ENCODE data around the gene GRM7. TPM values are rescaled to one million over a fixed set of nuclear protein-coding genes. Genes with fewer than 3 reads are reported as not detected.

Gene GRM7
- total RNA-seq, 2 donors from 2014 or later, result 0.96 to 1.5 TPM

DNA sequence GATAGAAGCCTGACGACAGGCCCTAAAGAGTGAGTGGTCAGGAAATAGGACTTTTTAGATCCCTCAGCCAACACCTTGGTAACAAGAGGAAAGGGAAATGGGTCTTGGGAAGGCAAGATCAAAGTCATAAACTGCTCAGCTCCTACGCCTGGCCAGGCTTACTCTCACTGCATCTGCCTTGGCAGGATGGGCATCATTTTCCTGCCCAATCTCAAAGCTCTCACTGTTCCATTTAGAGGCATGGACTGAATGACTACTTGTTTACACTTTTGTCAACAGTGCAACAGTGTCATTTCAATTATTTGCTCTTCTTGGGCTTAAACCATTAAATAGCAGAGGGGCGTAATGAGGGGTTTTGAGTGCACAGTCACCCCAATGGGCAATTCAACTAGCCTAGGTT is 808.7 kb downstream of the GRM7 start:
- no peak for DNase-seq (ENCODE audit: low spot score)
- WGBS, result 84% methylated on average over 3 of the region's 3 CpGs
- Histone ChIP-seq H3K27me3 (replicated peaks; ENCODE audit: insufficient read depth) (no peaks in the 10 kb centered on the region), H3K4me3 (no peak overlapping the region), H3K9me3 (no peaks in the 10 kb centered on the region), H3K27ac (no peak overlapping the region), H3K4me1 (replicated peaks) (no peaks in the 10 kb centered on the region), H3K36me3 (no peaks in the 10 kb centered on the region)
- TF ChIP-seq POLR2AphosphoS5 (IDR thresholded peaks at IDR 0.05) (no peak), POLR2A (IDR thresholded peaks at IDR 0.05) (no peak)
- TF ChIP-seq, protein P1, sequence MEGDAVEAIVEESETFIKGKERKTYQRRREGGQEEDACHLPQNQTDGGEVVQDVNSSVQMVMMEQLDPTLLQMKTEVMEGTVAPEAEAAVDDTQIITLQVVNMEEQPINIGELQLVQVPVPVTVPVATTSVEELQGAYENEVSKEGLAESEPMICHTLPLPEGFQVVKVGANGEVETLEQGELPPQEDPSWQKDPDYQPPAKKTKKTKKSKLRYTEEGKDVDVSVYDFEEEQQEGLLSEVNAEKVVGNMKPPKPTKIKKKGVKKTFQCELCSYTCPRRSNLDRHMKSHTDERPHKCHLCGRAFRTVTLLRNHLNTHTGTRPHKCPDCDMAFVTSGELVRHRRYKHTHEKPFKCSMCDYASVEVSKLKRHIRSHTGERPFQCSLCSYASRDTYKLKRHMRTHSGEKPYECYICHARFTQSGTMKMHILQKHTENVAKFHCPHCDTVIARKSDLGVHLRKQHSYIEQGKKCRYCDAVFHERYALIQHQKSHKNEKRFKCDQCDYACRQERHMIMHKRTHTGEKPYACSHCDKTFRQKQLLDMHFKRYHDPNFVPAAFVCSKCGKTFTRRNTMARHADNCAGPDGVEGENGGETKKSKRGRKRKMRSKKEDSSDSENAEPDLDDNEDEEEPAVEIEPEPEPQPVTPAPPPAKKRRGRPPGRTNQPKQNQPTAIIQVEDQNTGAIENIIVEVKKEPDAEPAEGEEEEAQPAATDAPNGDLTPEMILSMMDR (IDR thresholded peaks at IDR 0.05), result no peak
- intact Hi-C loops (cut with DNase I), result no loop called here

DNA sequence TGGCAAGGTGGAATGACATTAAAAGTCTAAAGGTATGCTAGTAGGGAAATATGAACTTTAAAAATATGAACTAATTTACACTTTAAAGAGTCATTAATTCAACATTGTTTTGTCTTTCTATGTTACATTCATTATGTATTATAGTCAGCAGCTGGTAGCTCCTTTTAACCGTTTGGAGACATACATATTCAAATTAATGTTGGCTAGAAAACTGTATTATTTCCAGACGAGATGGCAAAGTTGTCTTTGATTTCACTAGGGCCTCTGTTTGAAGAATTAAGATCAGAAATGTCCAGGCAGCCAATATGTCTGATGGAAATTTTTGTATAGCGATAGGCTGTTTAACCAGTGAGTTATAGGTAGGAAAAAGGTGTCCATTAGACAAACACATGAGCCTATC is 817.6 kb downstream of the GRM7 start:
- intact Hi-C loops (cut with DNase I), result no loop called here
- DNase-seq (ENCODE audit: low spot score), result no peak
- H3K27ac ChIP-seq, result no peak overlapping the region
- H3K4me1 ChIP-seq (replicated peaks), result no peaks in the 10 kb centered on the region
- TF ChIP-seq, protein P1 (IDR thresholded peaks at IDR 0.05), result no peak
- TF ChIP-seq POLR2AphosphoS5 (IDR thresholded peaks at IDR 0.05) (no peak), POLR2A (IDR thresholded peaks at IDR 0.05) (no peak)
- 84% methylated on average over 3 of the region's 3 CpGs for WGBS
- no peaks in the 10 kb centered on the region for H3K27me3 ChIP-seq (replicated peaks; ENCODE audit: insufficient read depth)
- no peaks in the 10 kb centered on the region for H3K9me3 ChIP-seq
- no peaks in the 10 kb centered on the region for H3K36me3 ChIP-seq
- no peak overlapping the region for H3K4me3 ChIP-seq

DNA sequence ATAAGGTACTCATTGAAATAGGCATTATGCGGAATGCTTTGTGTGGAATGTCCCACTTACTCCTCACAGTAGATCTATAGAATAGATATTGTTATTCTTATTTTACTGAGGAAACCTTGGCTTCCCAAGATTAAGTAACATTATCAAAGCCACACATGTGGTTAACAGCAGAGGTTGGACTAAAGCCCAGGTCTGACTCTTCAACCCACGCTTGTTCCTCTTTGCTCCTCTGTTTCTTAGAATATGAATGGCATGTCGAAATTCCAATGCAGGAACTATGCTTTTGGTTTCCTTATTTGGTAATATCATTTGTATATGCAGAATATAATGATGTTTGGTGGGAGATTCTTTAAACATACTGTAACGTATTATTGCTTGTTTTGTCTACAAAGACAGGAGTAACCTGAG is 821.9 kb downstream of the GRM7 start:
- Histone ChIP-seq H3K27ac (no peak overlapping the region), H3K4me1 (replicated peaks) (no peaks in the 10 kb centered on the region), H3K9me3 (no peaks in the 10 kb centered on the region), H3K27me3 (replicated peaks; ENCODE audit: insufficient read depth) (no peaks in the 10 kb centered on the region), H3K4me3 (no peak overlapping the region), H3K36me3 (no peaks in the 10 kb centered on the region)
- TF ChIP-seq POLR2A (IDR thresholded peaks at IDR 0.05), result no peak
- no peak for TF ChIP-seq POLR2AphosphoS5 (IDR thresholded peaks at IDR 0.05)
- TF ChIP-seq, protein P1 (IDR thresholded peaks at IDR 0.05), result no peak
- intact Hi-C loops (cut with DNase I), result no loop called here
- 23% methylated on average over 4 of the region's 4 CpGs for WGBS
- no peak for DNase-seq (ENCODE audit: low spot score)

DNA sequence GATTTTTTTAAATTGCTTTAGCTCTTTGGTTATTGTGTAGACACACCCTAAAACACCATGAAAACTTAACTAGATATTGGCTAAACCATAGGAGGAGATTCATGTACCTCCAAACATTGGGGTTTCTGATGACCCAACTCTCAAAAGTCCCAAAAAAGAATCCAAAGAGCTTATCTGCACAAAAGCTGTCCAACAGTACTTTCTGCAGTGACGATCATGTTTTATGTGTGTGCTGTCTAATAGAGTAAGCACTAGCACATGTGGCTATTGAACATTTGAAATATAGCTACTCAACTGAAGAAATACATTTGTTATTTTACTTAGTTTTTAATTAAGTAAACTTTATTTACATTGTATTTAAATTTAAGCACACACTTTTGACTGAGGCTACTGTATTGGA is 822.5 kb downstream of the GRM7 start:
- intact Hi-C loops (cut with DNase I), result no loop called here
- 58% methylated on average over 1 of the region's 1 CpG for WGBS
- no peak overlapping the region for H3K4me3 ChIP-seq
- no peaks in the 10 kb centered on the region for H3K4me1 ChIP-seq (replicated peaks)
- H3K27ac ChIP-seq, result no peak overlapping the region
- H3K36me3 ChIP-seq, result no peaks in the 10 kb centered on the region
- H3K9me3 ChIP-seq, result no peaks in the 10 kb centered on the region
- DNase-seq (ENCODE audit: low spot score), result no peak
- TF ChIP-seq, protein P1 (IDR thresholded peaks at IDR 0.05), result no peak
- TF ChIP-seq POLR2AphosphoS5 (IDR thresholded peaks at IDR 0.05), result no peak
- no peaks in the 10 kb centered on the region for H3K27me3 ChIP-seq (replicated peaks; ENCODE audit: insufficient read depth)

DNA sequence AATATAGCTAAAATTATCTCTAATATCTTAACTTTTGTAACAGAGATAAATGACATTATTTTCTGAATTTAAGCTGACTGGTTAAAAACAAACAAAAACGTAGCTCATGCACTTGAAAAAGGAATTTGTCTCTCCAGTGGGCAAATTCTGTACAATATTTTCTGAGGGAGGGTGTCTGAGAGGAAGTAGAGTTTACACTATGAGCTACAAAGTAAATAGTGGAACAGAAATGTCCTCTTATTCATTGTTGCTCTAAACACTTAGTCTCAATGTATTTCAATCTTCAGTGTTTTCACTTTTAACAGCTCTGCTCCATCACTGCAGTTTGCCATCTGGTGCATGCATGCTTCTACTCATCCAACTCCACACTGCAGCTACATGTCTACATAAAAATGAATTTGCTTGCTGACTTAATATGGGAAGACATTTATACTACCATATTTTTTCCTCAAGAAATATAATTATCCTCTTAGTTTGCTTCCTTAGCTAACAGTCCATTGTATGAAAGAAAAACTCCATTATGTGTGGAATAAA is 823.3 kb downstream of the GRM7 start:
- intact Hi-C loops (cut with DNase I), result no loop called here

More for the DNA sequence above, 823.3 kb downstream of the GRM7 start:
- H3K4me1 ChIP-seq (replicated peaks), result no peaks in the 10 kb centered on the region
- TF ChIP-seq, protein P1 (IDR thresholded peaks at IDR 0.05), result no peak
- TF ChIP-seq POLR2AphosphoS5 (IDR thresholded peaks at IDR 0.05) (no peak), POLR2A (IDR thresholded peaks at IDR 0.05) (no peak)
- H3K27ac ChIP-seq, result no peak overlapping the region
- no peaks in the 10 kb centered on the region for H3K27me3 ChIP-seq (replicated peaks; ENCODE audit: insufficient read depth)
- 40% methylated on average over 1 of the region's 1 CpG for WGBS
- no peak overlapping the region for H3K4me3 ChIP-seq
- no peaks in the 10 kb centered on the region for H3K9me3 ChIP-seq
- no peaks in the 10 kb centered on the region for H3K36me3 ChIP-seq
- DNase-seq (ENCODE audit: low spot score), result no peak
